Hematopoietic multipotent progenitor cell treated with erythropoietin and hydrocortisone succinate and interleukin-3 and kit ligand, for 4 days (in vitro differentiated cells): ENCODE measurements around the gene ZGRF1.
A peak's percentile ranks its signal among the peaks of the same experiment; 100 is the strongest.
"Not testable (repeated sequence)": the region's sequence is repeated elsewhere in the genome, so short reads cannot be mapped to it uniquely, and the experiment has no call there.

Source experiments
- DNase-seq: peaks from one replicate; pipeline ENCODE4 v3.0.0-alpha.2; 2015

ZGRF1 gene

GRCh38 chr4:112644595-112645535 is 8.2 kb upstream of the ZGRF1 start:
- not testable (repeated sequence) for DNase-seq

- DNase-seq, result peak; percentile 55
These were observed 5.8 kb upstream of the ZGRF1 start for GRCh38 chr4:112642526-112642925.

GRCh38 chr4:112637552-112637866 is 800 bp upstream of the ZGRF1 start:
- no peak for DNase-seq

GRCh38 chr4:112633477-112634235 is 3.1 kb downstream of the ZGRF1 start:
- peak; percentile 71 for DNase-seq

- no peak for DNase-seq
These were observed 10.5 kb downstream of the ZGRF1 start for GRCh38 chr4:112626228-112626627.

- DNase-seq, result no peak
These were observed 19.7 kb downstream of the ZGRF1 start for GRCh38 chr4:112616984-112617383.

- not testable (repeated sequence) for DNase-seq
These were observed 23.9 kb downstream of the ZGRF1 start for GRCh38 chr4:112612814-112613213.

GRCh38 chr4:112604589-112604988 is 32.1 kb downstream of the ZGRF1 start:
- DNase-seq, result peak; percentile 77

GRCh38 chr4:112594993-112595392 is 41.7 kb downstream of the ZGRF1 start:
- DNase-seq, result no peak

- no peak for DNase-seq
These were observed 43.1 kb downstream of the ZGRF1 start for GRCh38 chr4:112593438-112594133.

GRCh38 chr4:112592717-112593116 is 44.0 kb downstream of the ZGRF1 start:
- DNase-seq, result no peak

- DNase-seq, result no peak
These were observed 45.1 kb downstream of the ZGRF1 start for GRCh38 chr4:112591593-112591992.

- DNase-seq, result no peak
These were observed 47.5 kb downstream of the ZGRF1 start for GRCh38 chr4:112589206-112589605.

GRCh38 chr4:112585977-112586736 is 50.6 kb downstream of the ZGRF1 start:
- DNase-seq, result peak; percentile 10

GRCh38 chr4:112567536-112567935 is 69.2 kb downstream of the ZGRF1 start:
- no peak for DNase-seq

GRCh38 chr4:112564706-112565270 is 71.9 kb downstream of the ZGRF1 start:
- DNase-seq, result no peak

- DNase-seq, result peak; percentile 40
These were observed 73.1 kb downstream of the ZGRF1 start for GRCh38 chr4:112563431-112564200.

- no peak for DNase-seq
These were observed 74.3 kb downstream of the ZGRF1 start for GRCh38 chr4:112562254-112562879.

GRCh38 chr4:112560084-112560483 is 76.6 kb downstream of the ZGRF1 start:
- peak; percentile 12 for DNase-seq

- no peak for DNase-seq
These were observed 77.7 kb downstream of the ZGRF1 start for GRCh38 chr4:112559053-112559452.
